HG03108 (cell line): ENCODE results near the gene HNRNPK.

ENCODE experiments used
- ATAC-seq: cut with Tn5 transposase; IDR thresholded peaks from one replicate; pipeline ENCODE4 v1.9.1; 2021; ENCODE audit warnings: moderate library complexity; ENCODE audit not compliant: unreplicated experiment

HNRNPK gene

GRCh38 chr9:83979812-83980394 is at the start of gene HNRNPK:
Gene HNRNPK (minus strand): TSS chr9:83980215. CDS start chr9:83978252, 1,963 bp downstream.
- ATAC-seq: peak; percentile 87

GRCh38 chr9:84027201-84027600 is 47.2 kb upstream of the HNRNPK start:
- no peak for ATAC-seq

GRCh38 chr9:84024041-84024575 is 44.1 kb upstream of the HNRNPK start:
- no peak for ATAC-seq

DNA sequence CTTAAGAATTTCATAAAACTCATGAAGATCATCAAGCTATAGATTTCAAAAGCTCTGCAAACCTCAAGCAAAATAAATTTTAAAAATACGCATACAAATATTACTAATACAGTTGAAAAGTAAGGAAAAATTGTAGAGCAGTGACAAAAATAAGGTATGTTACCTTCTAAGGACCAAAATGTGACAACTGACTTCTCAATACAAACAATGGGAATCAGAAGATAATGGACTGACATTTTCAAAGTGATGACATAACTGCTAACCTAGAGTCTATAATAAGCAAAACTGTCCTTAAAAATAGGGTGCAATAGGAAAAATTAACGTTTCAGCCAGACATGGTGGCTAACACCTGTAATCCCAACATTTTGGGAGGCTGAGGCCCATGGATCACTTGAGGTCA is 27.6 kb upstream of the HNRNPK start:
- no peak for ATAC-seq

GRCh38 chr9:84003246-84003645 is 23.2 kb upstream of the HNRNPK start:
- no peak for ATAC-seq

- peak; percentile 60 for ATAC-seq
These were observed 22.3 kb upstream of the HNRNPK start for GRCh38 chr9:84002344-84002743.

DNA sequence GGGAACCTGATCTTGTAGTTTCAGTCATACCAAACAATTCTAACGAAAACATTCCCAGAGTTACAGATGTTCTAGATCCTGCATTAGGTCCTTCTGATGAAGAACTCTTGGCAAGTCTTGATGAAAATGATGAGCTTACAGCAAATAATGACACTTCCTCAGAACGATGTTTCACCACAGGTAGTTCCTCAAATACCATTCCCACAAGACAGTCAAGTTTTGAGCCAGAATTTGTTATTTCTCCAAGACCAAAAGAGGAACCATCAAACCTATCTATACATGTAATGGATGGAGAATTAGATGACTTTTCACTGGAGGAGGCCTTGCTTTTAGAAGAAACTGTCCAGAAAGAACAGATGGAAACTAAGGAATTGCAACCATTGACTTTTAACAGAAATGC is 21.6 kb upstream of the HNRNPK start:
- no peak for ATAC-seq

GRCh38 chr9:84000186-84000585 is 20.2 kb upstream of the HNRNPK start:
- no peak for ATAC-seq

DNA sequence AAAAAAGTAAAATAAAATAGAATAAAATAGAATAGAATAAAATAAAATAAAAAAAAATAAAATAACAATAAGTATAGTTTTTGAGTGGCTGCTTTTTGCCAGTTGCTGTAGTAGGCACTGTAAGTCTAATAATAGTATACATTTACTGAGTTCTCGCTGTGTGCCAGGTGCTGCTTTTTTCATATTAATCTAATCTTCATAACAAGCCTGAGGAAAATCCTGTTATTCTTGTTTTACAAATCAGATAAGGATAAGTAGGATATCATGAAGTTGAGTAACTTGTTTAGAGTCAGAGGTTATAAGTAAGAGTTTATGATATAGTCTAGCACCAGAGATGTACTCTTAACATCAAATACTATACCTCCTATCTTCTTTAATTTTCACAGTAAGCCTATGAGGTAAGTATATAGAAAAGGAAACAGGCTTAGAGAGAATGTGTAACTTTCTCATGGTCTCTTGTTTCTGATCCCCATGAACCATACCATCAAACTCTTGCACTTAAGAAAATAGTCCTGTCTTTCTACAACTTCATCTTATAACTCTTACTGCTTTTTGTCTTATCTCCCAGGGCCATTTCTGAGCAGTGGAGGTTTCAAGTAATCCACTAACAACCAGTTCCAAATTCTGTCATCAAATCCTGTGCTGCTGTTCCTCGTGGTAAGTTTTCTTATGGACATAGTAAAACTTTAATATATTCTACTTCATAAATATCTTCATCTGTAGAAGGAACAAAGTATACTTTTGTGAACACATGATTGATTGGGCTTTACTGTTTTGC is 19.3 kb upstream of the HNRNPK start:
- ATAC-seq: no peak

- no peak for ATAC-seq
These were observed 16.1 kb upstream of the HNRNPK start for GRCh38 chr9:83996126-83996525.

- no peak for ATAC-seq
These were observed 12.9 kb upstream of the HNRNPK start for GRCh38 chr9:83992901-83993300.

- no peak for ATAC-seq
These were observed 12.4 kb upstream of the HNRNPK start for GRCh38 chr9:83992407-83992806.

DNA sequence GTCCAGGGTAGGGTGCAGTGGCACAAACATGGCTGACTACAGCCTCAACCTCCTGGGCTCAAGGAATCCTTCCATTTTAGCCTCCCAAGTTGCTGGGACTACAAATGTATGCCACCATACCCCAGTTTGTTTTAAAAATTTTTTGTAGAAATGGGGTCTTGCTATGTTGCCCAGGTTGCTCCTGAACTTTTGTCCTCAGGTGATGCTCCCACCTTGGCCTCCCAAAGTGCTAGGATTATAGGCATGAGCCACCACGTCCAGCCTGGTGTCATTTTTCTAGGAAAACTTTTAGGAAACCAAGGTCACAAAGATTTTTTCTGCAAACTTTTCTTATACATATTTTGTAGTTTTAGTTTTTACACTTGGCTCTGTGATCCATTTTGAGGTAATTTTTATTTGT is 11.3 kb upstream of the HNRNPK start:
- ATAC-seq: no peak

DNA sequence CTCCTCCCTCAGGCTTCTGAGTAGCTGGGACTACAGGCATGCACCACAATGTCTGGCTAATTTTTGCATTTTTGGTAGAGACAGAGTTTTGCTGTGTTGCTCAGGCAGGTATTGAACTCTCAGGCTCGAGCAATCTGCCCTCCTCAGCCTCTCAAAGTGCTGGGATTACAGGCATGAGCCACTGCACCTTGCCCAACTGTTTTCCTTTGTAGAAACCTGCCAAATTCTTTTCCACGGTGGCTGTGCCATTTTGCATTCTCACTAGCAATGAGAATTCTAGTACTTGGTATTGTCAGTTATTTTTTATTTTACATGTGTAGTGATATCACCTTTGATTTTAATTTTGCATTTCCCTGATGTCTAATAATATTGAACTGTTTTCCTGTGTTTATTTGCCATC is 8.4 kb upstream of the HNRNPK start:
- ATAC-seq: no peak

DNA sequence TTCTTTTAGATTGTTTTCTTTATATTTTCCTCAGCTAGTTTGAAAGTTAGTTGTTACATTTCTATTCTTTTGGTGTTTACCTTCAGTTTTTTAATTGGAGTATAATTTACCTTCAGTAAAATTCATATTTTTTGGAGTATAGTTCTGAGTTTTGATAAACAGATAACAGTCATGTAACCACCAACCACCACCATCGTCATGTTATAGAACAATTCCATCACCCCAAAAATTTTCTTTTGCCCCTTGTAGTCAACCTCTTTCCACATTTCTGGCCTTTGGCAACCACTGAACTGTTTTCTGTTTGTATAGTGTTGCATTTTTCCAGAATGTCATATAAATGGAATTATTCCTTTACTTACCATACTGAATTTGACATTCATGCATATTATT is 7.4 kb upstream of the HNRNPK start:
- ATAC-seq: no peak

GRCh38 chr9:83986765-83987401 is 6.9 kb upstream of the HNRNPK start:
- no peak for ATAC-seq

DNA sequence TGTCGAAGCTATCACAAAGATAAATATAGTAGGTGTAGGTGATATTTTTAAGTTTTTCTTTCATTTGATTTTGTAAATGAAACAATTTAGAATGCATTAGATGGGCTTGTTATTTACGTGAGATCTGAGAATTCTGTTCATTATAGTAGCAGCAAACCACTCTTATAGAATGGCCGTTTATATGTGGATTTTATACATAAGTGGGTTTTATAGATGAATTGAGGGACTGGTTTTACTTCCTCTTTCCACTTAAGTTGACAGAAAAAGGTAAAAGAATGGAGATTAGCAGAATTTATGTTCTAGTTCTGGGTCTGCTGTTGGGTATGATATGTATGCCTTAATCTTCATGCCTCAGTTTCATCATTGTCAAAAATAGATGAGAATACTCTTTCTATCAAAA is 6.2 kb upstream of the HNRNPK start:
- no peak for ATAC-seq

- peak; percentile 14 for ATAC-seq
These were observed 1.3 kb upstream of the HNRNPK start for GRCh38 chr9:83981126-83981871.

DNA sequence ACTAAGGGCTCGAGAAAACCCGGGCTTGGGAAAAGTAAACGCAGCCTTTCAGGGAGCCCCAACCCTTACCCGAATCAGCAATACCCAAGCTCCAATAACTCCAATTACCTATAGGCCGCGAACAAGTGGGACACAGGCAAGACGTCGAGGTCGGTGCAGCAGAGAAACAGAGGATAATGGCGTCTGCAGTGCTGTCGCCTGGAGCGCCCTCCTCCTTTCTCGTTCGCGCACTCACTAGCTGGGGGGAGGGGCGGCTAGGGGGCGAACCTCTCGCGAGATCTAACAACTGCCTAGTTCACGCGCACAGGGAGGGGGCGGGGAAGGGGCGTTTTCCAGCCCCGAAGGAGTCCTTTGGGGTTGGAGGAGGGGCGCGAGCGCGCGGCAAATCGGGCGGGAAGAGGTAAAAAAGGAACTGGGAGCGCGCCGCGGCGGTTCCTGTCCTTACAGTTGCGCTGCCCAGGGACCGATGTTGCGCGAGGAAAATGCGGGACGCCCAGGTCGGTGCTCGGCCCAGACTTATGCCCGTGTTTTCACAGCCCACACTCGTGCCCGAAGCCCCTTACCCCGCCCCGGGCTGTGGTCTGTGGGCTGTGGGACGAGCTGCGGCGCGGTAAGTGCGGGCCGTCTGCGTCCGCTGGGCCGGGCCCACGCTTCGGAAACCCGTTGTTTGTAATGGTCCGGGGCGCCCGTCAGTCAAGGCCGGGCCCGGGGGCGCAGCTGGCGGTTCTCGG is 545 bp upstream of the HNRNPK start, which contains the start of gene RMI1:
Gene RMI1, plus strand, starts transcription at position 411 of the 731 bp plus-strand sequence. CDS start 20,182 bp downstream, outside the sequence.
- peak; percentile 53 for ATAC-seq
